ENCODE data around the gene LGALSL.

DNA sequence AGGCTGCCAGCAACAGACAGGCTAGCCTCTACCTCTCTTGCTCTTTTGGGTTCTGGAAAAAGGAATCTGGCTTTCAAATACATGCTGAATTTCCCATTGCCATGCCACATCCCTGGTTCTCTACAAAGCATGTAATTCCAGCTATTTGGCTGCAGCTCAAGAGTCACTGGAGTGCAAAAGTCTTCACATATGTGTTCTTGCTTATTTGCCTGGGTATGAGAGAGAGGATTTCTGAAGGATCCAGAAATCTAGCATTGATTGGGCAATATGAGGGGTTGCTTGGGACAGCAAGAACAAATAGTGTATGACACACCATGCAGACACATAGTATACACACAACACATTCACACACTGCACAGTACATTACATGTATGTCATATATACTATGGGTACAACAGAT lies 30.7 kb upstream of the LGALSL start:
- TF ChIP-seq ZFP30 (CRISPR knock-in tag; IDR thresholded peaks at IDR 0.05) (no peak), TSHZ2 (CRISPR knock-in tag; IDR thresholded peaks at IDR 0.05) (no peak), PATZ1 (CRISPR knock-in tag; IDR thresholded peaks at IDR 0.05; ENCODE audit: borderline replicate concordance) (no peak), OSR1 (CRISPR knock-in tag; IDR thresholded peaks at IDR 0.05) (no peak), RARB (CRISPR knock-in tag; IDR thresholded peaks at IDR 0.05) (no peak), TCF4 (CRISPR knock-in tag; IDR thresholded peaks at IDR 0.05; ENCODE audit: borderline replicate concordance) (no peak), PPARA (CRISPR knock-in tag; IDR thresholded peaks at IDR 0.05; ENCODE audit: borderline replicate concordance) (no peak), TOX (CRISPR knock-in tag; IDR thresholded peaks at IDR 0.05; ENCODE audit: borderline replicate concordance) (no peak), ARNTL (CRISPR knock-in tag; IDR thresholded peaks at IDR 0.05; ENCODE audit: borderline replicate concordance, low read depth) (no peak), ZFP3 (CRISPR knock-in tag; IDR thresholded peaks at IDR 0.05) (no peak), SNAI2 (CRISPR knock-in tag; IDR thresholded peaks at IDR 0.05) (no peak), ZNF565 (CRISPR knock-in tag; conservative IDR thresholded peaks at IDR 0.05; ENCODE audit: low read depth) (no peak), ZC3H10 (CRISPR knock-in tag; IDR thresholded peaks at IDR 0.05) (no peak)
- TF ChIP-seq, protein P1, sequence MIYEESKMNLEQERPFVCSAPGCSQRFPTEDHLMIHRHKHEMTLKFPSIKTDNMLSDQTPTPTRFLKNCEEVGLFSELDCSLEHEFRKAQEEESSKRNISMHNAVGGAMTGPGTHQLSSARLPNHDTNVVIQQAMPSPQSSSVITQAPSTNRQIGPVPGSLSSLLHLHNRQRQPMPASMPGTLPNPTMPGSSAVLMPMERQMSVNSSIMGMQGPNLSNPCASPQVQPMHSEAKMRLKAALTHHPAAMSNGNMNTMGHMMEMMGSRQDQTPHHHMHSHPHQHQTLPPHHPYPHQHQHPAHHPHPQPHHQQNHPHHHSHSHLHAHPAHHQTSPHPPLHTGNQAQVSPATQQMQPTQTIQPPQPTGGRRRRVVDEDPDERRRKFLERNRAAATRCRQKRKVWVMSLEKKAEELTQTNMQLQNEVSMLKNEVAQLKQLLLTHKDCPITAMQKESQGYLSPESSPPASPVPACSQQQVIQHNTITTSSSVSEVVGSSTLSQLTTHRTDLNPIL (CRISPR knock-in tag; IDR thresholded peaks at IDR 0.05; ENCODE audit: low read depth) = no peak
